ENCODE measurements around the gene NFKBIB.

NFKBIB gene

GRCh38 chr19:38952395-38953165 lies 52.8 kb downstream of the NFKBIB start:
- in situ Hi-C loops (cut with MboI; ENCODE audit: low sequenced_read_pairs) = no loop called here

GRCh38 chr19:38953677-38954076 lies 53.9 kb downstream of the NFKBIB start:
- in situ Hi-C loops (cut with MboI; ENCODE audit: low sequenced_read_pairs) = no loop called here

GRCh38 chr19:38956264-38956663 lies 56.5 kb downstream of the NFKBIB start:
- in situ Hi-C loops (cut with MboI; ENCODE audit: low sequenced_read_pairs) = no loop called here

DNA sequence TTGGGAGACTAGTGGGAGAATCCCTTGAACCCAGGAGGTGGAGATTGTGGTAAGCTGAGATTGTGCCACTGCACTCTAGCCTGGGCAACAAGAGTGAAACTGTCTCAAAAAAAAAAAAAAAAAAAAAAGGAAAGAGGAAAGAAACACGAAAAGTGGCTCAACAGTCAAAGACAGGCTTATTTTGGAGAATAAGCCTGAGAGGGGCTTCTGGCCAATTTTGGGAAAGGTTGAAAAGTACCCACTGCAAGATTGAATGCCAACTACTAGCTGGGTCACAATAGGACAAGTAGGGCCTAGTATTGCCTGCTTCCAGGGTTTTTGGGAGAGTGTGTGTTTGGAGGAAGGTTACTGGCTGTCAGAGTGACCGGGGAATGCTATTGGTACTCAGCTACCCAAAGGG lies 58.5 kb downstream of the NFKBIB start:
- in situ Hi-C loops (cut with MboI; ENCODE audit: low sequenced_read_pairs) = no loop called here

All from HL-60/S4 (cell line).